Germinal center (tissue), 1 donor: ENCODE results near the gene CCDC88B.

Source experiments
- DNase-seq: peaks from one replicate; pipeline ENCODE4 v3.0.0; 2012; ENCODE audit warnings: mixed read lengths, low spot score

CCDC88B gene

GRCh38 chr11:64347193-64347867 lies 7.3 kb downstream of the CCDC88B start:
- no peak for DNase-seq

GRCh38 chr11:64348383-64349024 lies 8.5 kb downstream of the CCDC88B start:
- DNase-seq = no peak

GRCh38 chr11:64349025-64349387 lies 9.0 kb downstream of the CCDC88B start:
- DNase-seq = no peak

GRCh38 chr11:64349404-64349803 lies 9.4 kb downstream of the CCDC88B start:
- DNase-seq = no peak

GRCh38 chr11:64351136-64351631 lies 11.2 kb downstream of the CCDC88B start:
- DNase-seq = no peak

GRCh38 chr11:64352099-64352994 lies 12.3 kb downstream of the CCDC88B start:
- DNase-seq = no peak

- no peak for DNase-seq
Measured at GRCh38 chr11:64352995-64353714, 13.2 kb downstream of the CCDC88B start.

- DNase-seq = no peak
Measured at GRCh38 chr11:64353715-64354506, 13.9 kb downstream of the CCDC88B start.

- DNase-seq = peak; percentile 62
Measured at GRCh38 chr11:64355078-64355940, 15.3 kb downstream of the CCDC88B start.

- DNase-seq = no peak
Measured at GRCh38 chr11:64356498-64357411, 16.8 kb downstream of the CCDC88B start.

- no peak for DNase-seq
Measured at GRCh38 chr11:64357446-64357845, 17.4 kb downstream of the CCDC88B start.

GRCh38 chr11:64357904-64358535 lies 18.0 kb downstream of the CCDC88B start:
- DNase-seq = no peak

GRCh38 chr11:64358536-64358906 lies 18.5 kb downstream of the CCDC88B start:
- no peak for DNase-seq

- DNase-seq = peak; percentile 82
Measured at GRCh38 chr11:64358907-64359711, 19.1 kb downstream of the CCDC88B start, which contains the start of gene RPS6KA4. Gene RPS6KA4 (plus strand): TSS chr11:64359162. CDS start chr11:64359236, 74 bp downstream.

- DNase-seq = peak; percentile 53
Measured at GRCh38 chr11:64359712-64360445, 19.9 kb downstream of the CCDC88B start.

GRCh38 chr11:64360448-64360921 lies 20.5 kb downstream of the CCDC88B start:
- DNase-seq = no peak

GRCh38 chr11:64361659-64362058 lies 21.7 kb downstream of the CCDC88B start:
- no peak for DNase-seq
